Hindlimb muscle (tissue), 1 donor: ENCODE data around the gene CEP170B. TPM values are rescaled to one million over a fixed set of nuclear protein-coding genes. Genes with fewer than 3 reads are reported as not detected.

ENCODE experiments used
- polyA plus RNA-seq: library from polyadenylated mRNA; unstranded; fragments of 120-200 nt; gene quantifications from one replicate; pipeline ENCODE4 v1.2.1, GENCODE V29; 2013; ENCODE audit not compliant: insufficient read length

Gene CEP170B
- polyA plus RNA-seq, 1 donor = 1.8 TPM

Other genes with a start within 250 kb of the CEP170B start
- gene INF2, start 175.7 kb upstream of the CEP170B start, polyA plus RNA-seq = 69.9 TPM
- gene ADSS1, start 141.0 kb upstream of the CEP170B start, polyA plus RNA-seq = 71.5 TPM
- gene SIVA1, start 112.1 kb upstream of the CEP170B start, polyA plus RNA-seq = 78.9 TPM
- 223 TPM for gene AKT1, start 69.5 kb upstream of the CEP170B start, polyA plus RNA-seq
- gene ZBTB42, start 64.2 kb upstream of the CEP170B start, polyA plus RNA-seq = 9.3 TPM
- 8.4 TPM for gene PLD4, start 59.6 kb downstream of the CEP170B start, polyA plus RNA-seq
- gene AHNAK2, start 113.1 kb downstream of the CEP170B start, polyA plus RNA-seq = 31.8 TPM
- gene CLBA1, start 120.5 kb downstream of the CEP170B start, polyA plus RNA-seq = 5.0 TPM
- 18.2 TPM for gene CDCA4, start 155.8 kb downstream of the CEP170B start, polyA plus RNA-seq
- 0.84 TPM for gene GPR132, start 200.2 kb downstream of the CEP170B start, polyA plus RNA-seq